GM12892 (cell line): ENCODE results near the gene AP1M2.

ENCODE experiments used
- POLR2A ChIP-seq: IDR thresholded peaks from 2 replicates; pipeline ENCODE4 v1.6.1; 2011; ENCODE audit warnings: low read depth, low read length, control low read depth
- POLR2AphosphoS5 ChIP-seq: IDR thresholded peaks from 2 replicates; pipeline ENCODE4 v1.6.1; 2011; ENCODE audit warnings: low read depth, low read length, control low read depth

GRCh38 chr19:10602330-10603083 is 15.4 kb upstream of the AP1M2 start:
- TF ChIP-seq POLR2A (no peak), POLR2AphosphoS5 (0 out of 2 replicates have a peak, but pooled peaks have one; percentile 23)
